ENCODE results near the gene GRIA3.
"Not testable (repeated sequence)": the region's sequence is repeated elsewhere in the genome, so short reads cannot be mapped to it uniquely, and the experiment has no call there.

GRIA3 gene

DNA sequence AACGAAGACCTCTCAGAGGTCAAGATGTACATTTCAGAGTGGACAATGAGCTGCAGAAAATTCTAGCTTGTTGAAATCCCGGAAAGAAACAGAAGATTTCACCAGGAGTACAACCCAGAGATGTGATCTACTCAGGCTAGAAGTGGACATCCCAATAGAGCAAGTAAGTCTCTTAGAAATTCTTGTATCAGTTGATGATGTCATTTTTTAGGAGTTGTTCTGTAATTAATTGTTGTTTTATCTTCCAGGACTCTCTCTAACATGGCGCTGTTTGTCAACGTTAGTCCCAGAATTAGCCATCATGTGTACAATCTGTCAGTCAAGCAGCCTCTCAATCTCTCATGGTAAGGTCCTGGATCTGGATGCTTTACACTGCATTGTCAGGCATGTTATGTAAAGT, 174.4 kb downstream of the GRIA3 start:
- Histone ChIP-seq H3K36me3 (ENCODE audit: control insufficient read depth in 5 of 5, insufficient read depth in 5 of 5, low read length in 5 of 5) (no peaks in the 10 kb centered on the region), H3K4me1 (ENCODE audit: control insufficient read depth in 5 of 5, insufficient read depth in 5 of 5, low read length in 5 of 5) (no peaks in the 10 kb centered on the region), H3K27ac (ENCODE audit: low read depth, low read length) (no peak overlapping the region), H3K9ac (ENCODE audit: low read length in 5 of 5) (no peak overlapping the region), H3K4me3 (ENCODE audit: low read depth in 1 of 5, low read length in 5 of 5) (no peak overlapping the region), H3K9me3 (ENCODE audit: control insufficient read depth in 5 of 5, low read length in 5 of 5) (no peaks in the 10 kb centered on the region), H3K27me3 (ENCODE audit: control insufficient read depth in 5 of 5, insufficient read depth in 4 of 5, low read length in 5 of 5) (no peaks in the 10 kb centered on the region)

DNA sequence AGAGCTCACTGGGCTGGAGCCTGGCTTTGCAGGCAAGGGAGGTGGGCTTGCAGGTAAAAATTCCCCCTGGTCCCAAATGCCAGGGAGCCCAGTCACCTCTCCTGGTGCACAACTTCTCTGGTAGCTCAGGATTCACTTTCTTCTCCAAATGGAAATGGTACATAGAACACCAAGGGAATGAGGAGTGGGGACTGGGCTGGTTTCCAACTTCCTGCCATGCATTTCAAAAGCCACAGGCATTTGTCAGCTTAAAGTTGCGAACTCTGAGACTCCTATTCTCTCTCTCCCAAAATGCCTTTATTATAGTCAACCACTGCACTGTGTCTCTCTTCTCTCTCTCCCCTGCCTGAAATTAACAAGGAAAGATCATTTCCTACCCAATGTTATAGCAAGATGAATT, 177.3 kb downstream of the GRIA3 start:
- Histone ChIP-seq H3K27ac (ENCODE audit: low read depth, low read length) (no peak overlapping the region), H3K27me3 (ENCODE audit: control insufficient read depth in 5 of 5, insufficient read depth in 4 of 5, low read length in 5 of 5) (no peaks in the 10 kb centered on the region), H3K9me3 (ENCODE audit: control insufficient read depth in 5 of 5, low read length in 5 of 5) (no peaks in the 10 kb centered on the region), H3K4me1 (ENCODE audit: control insufficient read depth in 5 of 5, insufficient read depth in 5 of 5, low read length in 5 of 5) (no peaks in the 10 kb centered on the region), H3K4me3 (ENCODE audit: low read depth in 1 of 5, low read length in 5 of 5) (no peak overlapping the region), H3K9ac (ENCODE audit: low read length in 5 of 5) (no peak overlapping the region), H3K36me3 (ENCODE audit: control insufficient read depth in 5 of 5, insufficient read depth in 5 of 5, low read length in 5 of 5) (no peaks in the 10 kb centered on the region)

GRCh38 chrX:123386196-123386595, 202.1 kb downstream of the GRIA3 start:
- H3K27ac ChIP-seq (ENCODE audit: low read depth, low read length); H3K36me3 ChIP-seq (ENCODE audit: control insufficient read depth in 5 of 5, insufficient read depth in 5 of 5, low read length in 5 of 5); H3K27me3 ChIP-seq (ENCODE audit: control insufficient read depth in 5 of 5, insufficient read depth in 4 of 5, low read length in 5 of 5); H3K4me3 ChIP-seq (ENCODE audit: low read depth in 1 of 5, low read length in 5 of 5); H3K9me3 ChIP-seq (ENCODE audit: control insufficient read depth in 5 of 5, low read length in 5 of 5); H3K4me1 ChIP-seq (ENCODE audit: control insufficient read depth in 5 of 5, insufficient read depth in 5 of 5, low read length in 5 of 5); H3K9ac ChIP-seq (ENCODE audit: low read length in 5 of 5): not testable (repeated sequence)

DNA sequence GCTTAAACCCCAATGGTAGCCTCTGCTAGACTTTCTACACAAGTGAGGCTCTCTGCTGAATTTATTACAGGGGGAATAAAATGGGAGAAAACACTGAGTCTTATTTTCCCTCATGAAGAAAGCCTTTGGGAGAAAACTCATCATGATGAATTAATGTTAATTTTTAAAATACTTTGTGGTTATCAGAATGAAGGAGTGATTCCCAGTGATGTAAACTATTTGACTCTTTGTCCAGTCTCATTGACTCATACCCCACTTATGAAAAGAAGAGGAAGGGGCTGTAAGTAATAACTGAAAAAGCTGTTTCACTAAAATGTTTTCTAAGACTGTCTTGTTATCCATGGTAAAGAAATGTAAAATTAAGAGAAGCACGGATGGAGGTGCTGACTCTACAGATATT, 208.8 kb downstream of the GRIA3 start:
- Histone ChIP-seq H3K4me1 (ENCODE audit: control insufficient read depth in 5 of 5, insufficient read depth in 5 of 5, low read length in 5 of 5) (no peaks in the 10 kb centered on the region), H3K27ac (ENCODE audit: low read depth, low read length) (no peak overlapping the region), H3K4me3 (ENCODE audit: low read depth in 1 of 5, low read length in 5 of 5) (no peak overlapping the region), H3K9me3 (ENCODE audit: control insufficient read depth in 5 of 5, low read length in 5 of 5) (peaks cover 0 to 12% (median 0%) of the 10 kb centered on the region in 5 donors), H3K27me3 (ENCODE audit: control insufficient read depth in 5 of 5, insufficient read depth in 4 of 5, low read length in 5 of 5) (no peaks in the 10 kb centered on the region), H3K9ac (ENCODE audit: low read length in 5 of 5) (no peak overlapping the region), H3K36me3 (ENCODE audit: control insufficient read depth in 5 of 5, insufficient read depth in 5 of 5, low read length in 5 of 5) (no peaks in the 10 kb centered on the region)

DNA sequence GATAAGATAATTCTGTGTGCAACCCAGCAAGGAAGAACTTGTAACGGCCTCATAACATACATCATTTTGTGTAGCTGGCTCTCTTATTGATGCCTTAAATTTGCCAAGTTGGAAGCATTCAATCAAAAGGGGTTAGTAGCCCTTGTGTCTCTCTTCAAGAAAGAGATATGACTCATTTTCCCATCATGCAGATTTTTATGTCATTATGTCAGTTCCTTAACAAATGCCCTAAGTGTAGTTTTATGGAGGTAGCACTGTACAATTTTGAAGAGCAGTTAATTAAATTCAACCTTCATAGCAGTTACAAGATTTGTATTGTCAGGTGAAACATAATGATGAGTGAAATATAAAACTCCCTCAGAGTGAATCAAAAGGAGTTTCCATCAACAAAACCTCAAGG, 215.6 kb downstream of the GRIA3 start:
- Histone ChIP-seq H3K36me3 (ENCODE audit: control insufficient read depth in 5 of 5, insufficient read depth in 5 of 5, low read length in 5 of 5) (no peaks in the 10 kb centered on the region), H3K9ac (ENCODE audit: low read length in 5 of 5) (no peak overlapping the region), H3K27ac (ENCODE audit: low read depth, low read length) (no peak overlapping the region), H3K4me1 (ENCODE audit: control insufficient read depth in 5 of 5, insufficient read depth in 5 of 5, low read length in 5 of 5) (no peaks in the 10 kb centered on the region), H3K4me3 (ENCODE audit: low read depth in 1 of 5, low read length in 5 of 5) (no peak overlapping the region), H3K27me3 (ENCODE audit: control insufficient read depth in 5 of 5, insufficient read depth in 4 of 5, low read length in 5 of 5) (no peaks in the 10 kb centered on the region), H3K9me3 (ENCODE audit: control insufficient read depth in 5 of 5, low read length in 5 of 5) (no peaks in the 10 kb centered on the region)

GRCh38 chrX:123405231-123405630, 221.2 kb downstream of the GRIA3 start:
- no peak overlapping the region for H3K27ac ChIP-seq (ENCODE audit: low read depth, low read length)
- H3K9ac ChIP-seq (ENCODE audit: low read length in 5 of 5): no peak overlapping the region
- H3K36me3 ChIP-seq (ENCODE audit: control insufficient read depth in 5 of 5, insufficient read depth in 5 of 5, low read length in 5 of 5): no peaks in the 10 kb centered on the region
- H3K27me3 ChIP-seq (ENCODE audit: control insufficient read depth in 5 of 5, insufficient read depth in 4 of 5, low read length in 5 of 5): no peaks in the 10 kb centered on the region
- no peaks in the 10 kb centered on the region for H3K4me1 ChIP-seq (ENCODE audit: control insufficient read depth in 5 of 5, insufficient read depth in 5 of 5, low read length in 5 of 5)
- H3K4me3 ChIP-seq (ENCODE audit: low read depth in 1 of 5, low read length in 5 of 5): no peak overlapping the region
- no peaks in the 10 kb centered on the region for H3K9me3 ChIP-seq (ENCODE audit: control insufficient read depth in 5 of 5, low read length in 5 of 5)

GRCh38 chrX:123408821-123409737, 225.0 kb downstream of the GRIA3 start:
- Histone ChIP-seq H3K9ac (ENCODE audit: low read length in 5 of 5) (no peak overlapping the region), H3K27me3 (ENCODE audit: control insufficient read depth in 5 of 5, insufficient read depth in 4 of 5, low read length in 5 of 5) (no peaks in the 10 kb centered on the region), H3K36me3 (ENCODE audit: control insufficient read depth in 5 of 5, insufficient read depth in 5 of 5, low read length in 5 of 5) (no peaks in the 10 kb centered on the region), H3K27ac (ENCODE audit: low read depth, low read length) (no peak overlapping the region), H3K4me1 (ENCODE audit: control insufficient read depth in 5 of 5, insufficient read depth in 5 of 5, low read length in 5 of 5) (no peaks in the 10 kb centered on the region), H3K9me3 (ENCODE audit: control insufficient read depth in 5 of 5, low read length in 5 of 5) (peaks cover 0 to 3% (median 0%) of the 10 kb centered on the region in 5 donors), H3K4me3 (ENCODE audit: low read depth in 1 of 5, low read length in 5 of 5) (no peak overlapping the region)

GRCh38 chrX:123422875-123423274, 238.8 kb downstream of the GRIA3 start:
- no peak overlapping the region for H3K9ac ChIP-seq (ENCODE audit: low read length in 5 of 5)
- H3K4me3 ChIP-seq (ENCODE audit: low read depth in 1 of 5, low read length in 5 of 5): no peak overlapping the region
- H3K9me3 ChIP-seq (ENCODE audit: control insufficient read depth in 5 of 5, low read length in 5 of 5): no peaks in the 10 kb centered on the region
- H3K27me3 ChIP-seq (ENCODE audit: control insufficient read depth in 5 of 5, insufficient read depth in 4 of 5, low read length in 5 of 5): no peaks in the 10 kb centered on the region
- no peaks in the 10 kb centered on the region for H3K36me3 ChIP-seq (ENCODE audit: control insufficient read depth in 5 of 5, insufficient read depth in 5 of 5, low read length in 5 of 5)
- H3K4me1 ChIP-seq (ENCODE audit: control insufficient read depth in 5 of 5, insufficient read depth in 5 of 5, low read length in 5 of 5): peaks cover 0 to 3% (median 0%) of the 10 kb centered on the region in 5 donors
- H3K27ac ChIP-seq (ENCODE audit: low read depth, low read length): no peak overlapping the region

GRCh38 chrX:123424546-123424945, 240.5 kb downstream of the GRIA3 start:
- H3K4me1 ChIP-seq (ENCODE audit: control insufficient read depth in 5 of 5, insufficient read depth in 5 of 5, low read length in 5 of 5): peaks cover 0 to 3% (median 0%) of the 10 kb centered on the region in 5 donors
- H3K27ac ChIP-seq (ENCODE audit: low read depth, low read length): no peak overlapping the region
- no peaks in the 10 kb centered on the region for H3K27me3 ChIP-seq (ENCODE audit: control insufficient read depth in 5 of 5, insufficient read depth in 4 of 5, low read length in 5 of 5)
- no peak overlapping the region for H3K9ac ChIP-seq (ENCODE audit: low read length in 5 of 5)
- no peak overlapping the region for H3K4me3 ChIP-seq (ENCODE audit: low read depth in 1 of 5, low read length in 5 of 5)
- H3K9me3 ChIP-seq (ENCODE audit: control insufficient read depth in 5 of 5, low read length in 5 of 5): no peaks in the 10 kb centered on the region
- no peaks in the 10 kb centered on the region for H3K36me3 ChIP-seq (ENCODE audit: control insufficient read depth in 5 of 5, insufficient read depth in 5 of 5, low read length in 5 of 5)

DNA sequence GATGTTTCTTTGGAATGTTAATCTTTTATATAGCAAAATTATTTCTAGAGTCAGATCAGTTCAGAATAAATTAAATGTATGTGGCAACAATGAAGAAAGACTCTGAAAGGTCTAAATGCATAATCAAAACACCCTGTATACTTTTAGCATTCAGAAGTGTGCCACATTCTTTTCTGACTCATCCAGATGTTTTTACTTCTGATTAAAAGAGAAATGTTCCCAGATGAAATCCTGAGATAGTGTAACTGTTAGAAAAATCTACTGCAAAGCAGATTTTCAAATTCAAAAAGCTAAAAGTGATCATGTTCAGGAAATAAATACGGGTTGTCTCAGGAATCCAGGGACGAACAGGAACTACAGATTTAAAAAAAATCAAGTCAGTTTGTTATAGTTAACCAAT, 241.4 kb downstream of the GRIA3 start:
- Histone ChIP-seq H3K27ac (ENCODE audit: low read depth, low read length) (no peak overlapping the region), H3K36me3 (ENCODE audit: control insufficient read depth in 5 of 5, insufficient read depth in 5 of 5, low read length in 5 of 5) (no peaks in the 10 kb centered on the region), H3K27me3 (ENCODE audit: control insufficient read depth in 5 of 5, insufficient read depth in 4 of 5, low read length in 5 of 5) (no peaks in the 10 kb centered on the region), H3K9ac (ENCODE audit: low read length in 5 of 5) (no peak overlapping the region), H3K9me3 (ENCODE audit: control insufficient read depth in 5 of 5, low read length in 5 of 5) (no peaks in the 10 kb centered on the region), H3K4me1 (ENCODE audit: control insufficient read depth in 5 of 5, insufficient read depth in 5 of 5, low read length in 5 of 5) (peaks cover 0 to 3% (median 0%) of the 10 kb centered on the region in 5 donors), H3K4me3 (ENCODE audit: low read depth in 1 of 5, low read length in 5 of 5) (no peak overlapping the region)

Measured in subcutaneous abdominal adipose tissue (tissue), 5 donors.